ENCODE data around the gene SLC16A7. TPM values are rescaled to one million over a fixed set of nuclear protein-coding genes. Genes with fewer than 3 reads are reported as not detected.

SLC16A7 gene
- total and polyA plus RNA-seq, 12 donors: 6.0 to 246 (median 163) TPM

DNA sequence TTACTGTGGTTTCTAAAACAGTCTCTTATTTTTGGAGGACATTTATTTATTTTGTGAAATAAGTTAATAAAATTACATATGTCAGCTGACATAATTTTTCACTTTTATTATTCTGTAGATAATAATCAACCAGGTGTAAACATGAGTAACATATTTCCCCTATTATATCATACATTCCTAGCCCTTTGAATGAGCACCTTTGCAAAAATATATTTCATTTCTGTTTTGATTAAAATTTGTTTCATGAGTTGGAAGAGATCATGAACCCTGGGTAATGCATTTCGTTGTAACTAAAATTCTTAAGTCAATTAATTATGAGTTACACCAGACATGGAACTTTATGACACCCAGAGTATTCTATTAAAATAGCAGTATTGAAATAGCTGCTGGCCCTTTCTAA lies 56.3 kb downstream of the SLC16A7 start:
- ATAC-seq (no peak), DNase-seq (no peak)
- 64 to 73% methylated on average over 1 of the region's 1 CpG for WGBS, 2 donors
- no peaks in the 10 kb centered on the region for H3K9me3 ChIP-seq
- no peak overlapping the region for H3K4me3 ChIP-seq
- H3K27ac ChIP-seq: peak overlapping the region in 8 of 10 donors; percentile 26 to 68 (median 56)
- TF ChIP-seq, protein P1, sequence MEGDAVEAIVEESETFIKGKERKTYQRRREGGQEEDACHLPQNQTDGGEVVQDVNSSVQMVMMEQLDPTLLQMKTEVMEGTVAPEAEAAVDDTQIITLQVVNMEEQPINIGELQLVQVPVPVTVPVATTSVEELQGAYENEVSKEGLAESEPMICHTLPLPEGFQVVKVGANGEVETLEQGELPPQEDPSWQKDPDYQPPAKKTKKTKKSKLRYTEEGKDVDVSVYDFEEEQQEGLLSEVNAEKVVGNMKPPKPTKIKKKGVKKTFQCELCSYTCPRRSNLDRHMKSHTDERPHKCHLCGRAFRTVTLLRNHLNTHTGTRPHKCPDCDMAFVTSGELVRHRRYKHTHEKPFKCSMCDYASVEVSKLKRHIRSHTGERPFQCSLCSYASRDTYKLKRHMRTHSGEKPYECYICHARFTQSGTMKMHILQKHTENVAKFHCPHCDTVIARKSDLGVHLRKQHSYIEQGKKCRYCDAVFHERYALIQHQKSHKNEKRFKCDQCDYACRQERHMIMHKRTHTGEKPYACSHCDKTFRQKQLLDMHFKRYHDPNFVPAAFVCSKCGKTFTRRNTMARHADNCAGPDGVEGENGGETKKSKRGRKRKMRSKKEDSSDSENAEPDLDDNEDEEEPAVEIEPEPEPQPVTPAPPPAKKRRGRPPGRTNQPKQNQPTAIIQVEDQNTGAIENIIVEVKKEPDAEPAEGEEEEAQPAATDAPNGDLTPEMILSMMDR (IDR thresholded peaks at IDR 0.05): no peak
- no peaks in the 10 kb centered on the region for H3K27me3 ChIP-seq
- H3K36me3 ChIP-seq: peaks cover 0 to 14% (median 0%) of the 10 kb centered on the region in 9 donors
- H3K4me1 ChIP-seq: peaks cover 0 to 36% (median 7%) of the 10 kb centered on the region in 9 donors
- intact Hi-C loops (cut with DNase I): loop anchor here in 2 of 10 donors (5.0 to 10.0 kb wide), 2 partner anchors 35 to 133 kb away; no protein-coding TSS in a partner anchor

DNA sequence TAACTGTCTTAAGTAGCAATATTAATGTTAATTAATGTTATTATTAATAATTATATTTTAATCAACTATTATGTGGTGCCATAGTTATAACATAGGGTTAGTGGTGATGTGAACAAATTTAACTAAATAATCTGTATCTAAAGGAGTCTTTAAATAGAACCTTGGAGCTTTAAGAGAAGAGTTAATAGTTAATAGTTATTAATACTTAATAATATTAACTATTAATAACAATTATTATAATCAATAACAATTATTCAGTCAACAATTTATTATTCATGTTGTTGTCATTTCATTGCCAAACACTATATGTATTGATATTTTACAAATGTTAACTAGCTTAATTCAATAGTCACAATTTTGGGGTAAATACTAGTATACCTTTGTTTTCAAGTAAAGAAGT lies 58.2 kb downstream of the SLC16A7 start:
- intact Hi-C loops (cut with DNase I): loop anchor here in 2 of 10 donors (5.0 to 10.0 kb wide), 2 partner anchors 37 to 131 kb away; no protein-coding TSS in a partner anchor
- H3K27me3 ChIP-seq: no peaks in the 10 kb centered on the region
- TF ChIP-seq, protein P1 (IDR thresholded peaks at IDR 0.05): no peak
- DNase-seq (no peak), ATAC-seq (no peak)
- peaks cover 0 to 14% (median 0%) of the 10 kb centered on the region in 9 donors for H3K36me3 ChIP-seq
- H3K27ac ChIP-seq: peak overlapping the region in 5 of 10 donors; percentile 24 to 68 (median 50)
- no peaks in the 10 kb centered on the region for H3K9me3 ChIP-seq
- peaks cover 0 to 36% (median 7%) of the 10 kb centered on the region in 9 donors for H3K4me1 ChIP-seq
- H3K4me3 ChIP-seq: no peak overlapping the region

DNA sequence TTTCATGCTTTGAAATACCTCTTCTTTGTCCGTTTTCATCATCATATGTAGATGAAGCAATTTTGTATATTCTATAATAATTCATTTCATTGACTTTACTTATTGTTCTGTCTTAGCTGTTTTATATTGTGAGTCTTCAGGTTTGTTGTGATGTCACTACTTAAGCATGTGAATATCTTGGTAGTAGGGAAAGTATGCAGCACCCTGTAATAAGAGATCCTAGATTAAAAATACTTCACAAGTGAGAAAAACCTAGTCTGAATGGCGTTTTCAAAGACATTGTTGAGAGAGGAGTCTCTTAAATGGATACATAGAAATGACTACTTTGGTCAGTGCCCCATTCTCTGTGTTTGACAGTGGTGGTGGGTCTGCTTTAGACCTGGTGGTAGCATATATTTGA lies 61.4 kb downstream of the SLC16A7 start:
- Histone ChIP-seq H3K4me1 (peaks cover 0 to 14% (median 3%) of the 10 kb centered on the region in 9 donors), H3K4me3 (no peak overlapping the region), H3K27ac (peak overlapping the region in 1 of 10 donors; percentile 22), H3K36me3 (peaks cover 0 to 14% (median 0%) of the 10 kb centered on the region in 9 donors), H3K27me3 (no peaks in the 10 kb centered on the region), H3K9me3 (no peaks in the 10 kb centered on the region)
- WGBS, 2 donors: 72 to 78% methylated on average over 2 of the region's 2 CpGs
- ATAC-seq (no peak), DNase-seq (no peak)
- TF ChIP-seq, protein P1 (IDR thresholded peaks at IDR 0.05): no peak
- intact Hi-C loops (cut with DNase I): loop anchor here in 2 of 10 donors (5.0 to 10.0 kb wide), 2 partner anchors 40 to 128 kb away; no protein-coding TSS in a partner anchor

DNA sequence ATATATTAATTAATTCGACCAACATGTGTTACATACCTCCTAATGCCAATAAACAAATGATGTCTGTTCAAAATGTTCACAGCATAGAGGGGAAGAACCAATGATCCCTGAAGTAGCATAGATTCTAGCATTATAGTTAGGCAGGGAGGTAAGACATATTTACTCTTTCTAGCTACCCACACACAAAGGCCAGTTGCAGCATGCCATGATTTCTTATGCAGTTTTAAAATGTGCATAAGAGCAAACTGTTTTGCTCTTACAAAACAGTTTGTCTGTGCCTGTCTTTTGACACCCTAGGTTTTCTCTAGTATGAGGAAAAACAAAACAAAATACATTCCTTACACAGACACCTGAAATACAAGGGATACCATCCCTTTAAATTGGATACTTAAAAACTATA lies 61.9 kb downstream of the SLC16A7 start:
- H3K27me3 ChIP-seq: no peaks in the 10 kb centered on the region
- intact Hi-C loops (cut with DNase I): loop anchor here in 2 of 10 donors (5.0 to 10.0 kb wide), 2 partner anchors 40 to 127 kb away; no protein-coding TSS in a partner anchor
- DNase-seq (no peak), ATAC-seq (no peak)
- WGBS, 2 donors: 74 to 94% methylated on average over 1 of the region's 1 CpG
- H3K4me3 ChIP-seq: no peak overlapping the region
- H3K4me1 ChIP-seq: peaks cover 0 to 11% (median 3%) of the 10 kb centered on the region in 9 donors
- peak overlapping the region in 1 of 10 donors; percentile 22 for H3K27ac ChIP-seq
- TF ChIP-seq, protein P1 (IDR thresholded peaks at IDR 0.05): no peak
- peaks cover 0 to 14% (median 0%) of the 10 kb centered on the region in 9 donors for H3K36me3 ChIP-seq
- no peaks in the 10 kb centered on the region for H3K9me3 ChIP-seq

Data from heart right ventricle (tissue), 16 donors.